Measurements from ENCODE around the gene ATP2C2.
"Not testable (repeated sequence)": the region's sequence is repeated elsewhere in the genome, so short reads cannot be mapped to it uniquely, and the experiment has no call there.

Gene ATP2C2

DNA sequence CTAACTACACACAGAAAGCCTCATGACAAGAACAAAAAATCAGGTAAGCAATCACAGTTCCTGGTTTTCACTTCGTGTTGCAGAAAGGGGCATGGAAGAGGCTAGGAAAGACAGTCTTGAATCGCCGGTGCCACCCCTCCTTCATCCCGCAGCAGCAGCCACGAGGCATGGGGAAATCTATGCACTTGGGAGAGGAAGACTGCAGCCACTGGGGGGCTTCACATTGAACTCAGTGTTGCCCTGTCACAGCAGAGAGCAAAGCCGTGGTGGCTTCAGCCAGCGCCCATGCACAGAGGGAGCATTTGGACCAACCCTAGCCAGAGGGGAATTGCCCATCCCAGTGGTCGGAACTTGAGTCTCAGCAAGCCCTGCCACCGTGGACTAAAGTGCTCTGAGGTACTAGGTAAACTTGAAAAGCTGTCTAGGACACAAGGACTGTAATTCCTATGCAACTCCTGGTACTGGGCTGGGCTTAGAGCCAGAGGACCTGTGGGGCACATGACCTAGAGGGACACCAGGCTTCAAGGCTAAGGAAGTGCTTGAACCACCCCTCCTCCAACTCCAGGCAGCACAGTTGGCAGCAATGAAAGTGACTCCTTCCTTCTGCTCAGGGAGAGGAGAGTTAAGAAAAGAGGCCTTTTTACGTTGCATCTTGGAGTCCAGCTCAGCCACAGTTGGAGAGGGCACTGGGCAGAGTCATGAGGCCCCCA lies 35.2 kb upstream of the ATP2C2 start:
- TF ChIP-seq POLR2AphosphoS5 (IDR thresholded peaks at IDR 0.05; ENCODE audit: low read depth) (no peak), SPI1 (IDR thresholded peaks at IDR 0.05; ENCODE audit: borderline replicate concordance, low read depth) (no peak), GABPA (IDR thresholded peaks at IDR 0.05; ENCODE audit: low read depth) (no peak)
- TF ChIP-seq, protein P1, sequence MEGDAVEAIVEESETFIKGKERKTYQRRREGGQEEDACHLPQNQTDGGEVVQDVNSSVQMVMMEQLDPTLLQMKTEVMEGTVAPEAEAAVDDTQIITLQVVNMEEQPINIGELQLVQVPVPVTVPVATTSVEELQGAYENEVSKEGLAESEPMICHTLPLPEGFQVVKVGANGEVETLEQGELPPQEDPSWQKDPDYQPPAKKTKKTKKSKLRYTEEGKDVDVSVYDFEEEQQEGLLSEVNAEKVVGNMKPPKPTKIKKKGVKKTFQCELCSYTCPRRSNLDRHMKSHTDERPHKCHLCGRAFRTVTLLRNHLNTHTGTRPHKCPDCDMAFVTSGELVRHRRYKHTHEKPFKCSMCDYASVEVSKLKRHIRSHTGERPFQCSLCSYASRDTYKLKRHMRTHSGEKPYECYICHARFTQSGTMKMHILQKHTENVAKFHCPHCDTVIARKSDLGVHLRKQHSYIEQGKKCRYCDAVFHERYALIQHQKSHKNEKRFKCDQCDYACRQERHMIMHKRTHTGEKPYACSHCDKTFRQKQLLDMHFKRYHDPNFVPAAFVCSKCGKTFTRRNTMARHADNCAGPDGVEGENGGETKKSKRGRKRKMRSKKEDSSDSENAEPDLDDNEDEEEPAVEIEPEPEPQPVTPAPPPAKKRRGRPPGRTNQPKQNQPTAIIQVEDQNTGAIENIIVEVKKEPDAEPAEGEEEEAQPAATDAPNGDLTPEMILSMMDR (IDR thresholded peaks at IDR 0.05; ENCODE audit: insufficient read depth, low read length): no peak
- TF ChIP-seq, protein P2, sequence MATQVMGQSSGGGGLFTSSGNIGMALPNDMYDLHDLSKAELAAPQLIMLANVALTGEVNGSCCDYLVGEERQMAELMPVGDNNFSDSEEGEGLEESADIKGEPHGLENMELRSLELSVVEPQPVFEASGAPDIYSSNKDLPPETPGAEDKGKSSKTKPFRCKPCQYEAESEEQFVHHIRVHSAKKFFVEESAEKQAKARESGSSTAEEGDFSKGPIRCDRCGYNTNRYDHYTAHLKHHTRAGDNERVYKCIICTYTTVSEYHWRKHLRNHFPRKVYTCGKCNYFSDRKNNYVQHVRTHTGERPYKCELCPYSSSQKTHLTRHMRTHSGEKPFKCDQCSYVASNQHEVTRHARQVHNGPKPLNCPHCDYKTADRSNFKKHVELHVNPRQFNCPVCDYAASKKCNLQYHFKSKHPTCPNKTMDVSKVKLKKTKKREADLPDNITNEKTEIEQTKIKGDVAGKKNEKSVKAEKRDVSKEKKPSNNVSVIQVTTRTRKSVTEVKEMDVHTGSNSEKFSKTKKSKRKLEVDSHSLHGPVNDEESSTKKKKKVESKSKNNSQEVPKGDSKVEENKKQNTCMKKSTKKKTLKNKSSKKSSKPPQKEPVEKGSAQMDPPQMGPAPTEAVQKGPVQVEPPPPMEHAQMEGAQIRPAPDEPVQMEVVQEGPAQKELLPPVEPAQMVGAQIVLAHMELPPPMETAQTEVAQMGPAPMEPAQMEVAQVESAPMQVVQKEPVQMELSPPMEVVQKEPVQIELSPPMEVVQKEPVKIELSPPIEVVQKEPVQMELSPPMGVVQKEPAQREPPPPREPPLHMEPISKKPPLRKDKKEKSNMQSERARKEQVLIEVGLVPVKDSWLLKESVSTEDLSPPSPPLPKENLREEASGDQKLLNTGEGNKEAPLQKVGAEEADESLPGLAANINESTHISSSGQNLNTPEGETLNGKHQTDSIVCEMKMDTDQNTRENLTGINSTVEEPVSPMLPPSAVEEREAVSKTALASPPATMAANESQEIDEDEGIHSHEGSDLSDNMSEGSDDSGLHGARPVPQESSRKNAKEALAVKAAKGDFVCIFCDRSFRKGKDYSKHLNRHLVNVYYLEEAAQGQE (IDR thresholded peaks at IDR 0.05; ENCODE audit: insufficient replicate concordance, low read depth): no peak
- Histone ChIP-seq H3K4me3 (replicated peaks; ENCODE audit: insufficient read depth, low read length) (no peak overlapping the region), H3K27me3 (ENCODE audit: insufficient read depth, poor library complexity, severe bottlenecking) (no peaks in the 10 kb centered on the region), H3K27ac (replicated peaks) (no peak overlapping the region)
- DNase-seq (ENCODE audit: low read depth in 1 of 2, low spot score in 1 of 2): no peak

DNA sequence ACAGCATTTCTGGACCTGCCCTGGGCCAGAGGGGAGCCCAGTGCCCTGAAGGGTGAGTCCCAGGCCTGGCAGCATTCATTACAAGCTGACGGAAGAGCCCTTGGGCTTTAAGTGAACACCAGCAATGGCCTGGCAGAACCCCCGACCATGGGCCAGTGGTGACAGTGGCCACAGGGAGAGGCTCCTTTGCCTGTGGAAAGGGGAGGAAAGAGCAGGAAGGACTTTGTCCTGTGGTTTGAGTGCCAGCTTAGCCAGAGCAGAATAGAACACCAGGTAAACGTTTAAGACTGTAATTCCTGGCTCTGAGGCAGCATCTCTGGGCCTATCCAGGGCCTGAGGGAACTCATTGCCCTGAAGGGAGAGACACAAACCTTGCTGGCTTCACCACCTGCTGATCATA lies 34.3 kb upstream of the ATP2C2 start:
- H3K27ac ChIP-seq (replicated peaks): no peak overlapping the region
- TF ChIP-seq GABPA (IDR thresholded peaks at IDR 0.05; ENCODE audit: low read depth) (no peak), POLR2AphosphoS5 (IDR thresholded peaks at IDR 0.05; ENCODE audit: low read depth) (no peak), SPI1 (IDR thresholded peaks at IDR 0.05; ENCODE audit: borderline replicate concordance, low read depth) (no peak)
- TF ChIP-seq, protein P2 (IDR thresholded peaks at IDR 0.05; ENCODE audit: insufficient replicate concordance, low read depth): no peak
- TF ChIP-seq, protein P1 (IDR thresholded peaks at IDR 0.05; ENCODE audit: insufficient read depth, low read length): no peak

DNA sequence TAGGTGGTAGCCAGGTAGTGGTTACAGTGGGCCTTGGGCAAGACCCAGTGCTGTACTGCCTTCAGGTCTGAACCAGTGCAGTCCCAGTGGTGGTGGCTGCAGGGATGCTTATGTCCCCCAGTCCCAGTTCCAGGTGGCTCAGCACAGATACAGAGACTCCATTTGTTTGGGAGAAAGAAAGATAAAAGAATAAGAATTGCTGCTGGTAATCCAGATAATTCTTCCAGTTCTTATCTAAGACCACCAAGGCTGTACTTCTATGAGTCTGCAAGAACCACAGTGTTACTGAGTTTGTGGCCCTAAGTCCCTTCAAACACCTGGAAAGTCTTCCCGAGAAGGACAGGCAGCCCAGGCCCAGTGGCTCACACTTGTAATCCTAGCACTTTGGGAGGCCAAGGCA lies 33.9 kb upstream of the ATP2C2 start:
- peaks cover 2% of the 10 kb centered on the region for H3K27me3 ChIP-seq (ENCODE audit: insufficient read depth, poor library complexity, severe bottlenecking)
- TF ChIP-seq POLR2AphosphoS5 (IDR thresholded peaks at IDR 0.05; ENCODE audit: low read depth) (no peak), SPI1 (IDR thresholded peaks at IDR 0.05; ENCODE audit: borderline replicate concordance, low read depth) (no peak), GABPA (IDR thresholded peaks at IDR 0.05; ENCODE audit: low read depth) (no peak)
- TF ChIP-seq, protein P2 (IDR thresholded peaks at IDR 0.05; ENCODE audit: insufficient replicate concordance, low read depth): no peak
- TF ChIP-seq, protein P1 (IDR thresholded peaks at IDR 0.05; ENCODE audit: insufficient read depth, low read length): no peak
- H3K27ac ChIP-seq (replicated peaks): no peak overlapping the region
- no peak for DNase-seq (ENCODE audit: low read depth in 1 of 2, low spot score in 1 of 2)
- no peak overlapping the region for H3K4me3 ChIP-seq (replicated peaks; ENCODE audit: insufficient read depth, low read length)

More for the DNA sequence above, 34.3 kb upstream of the ATP2C2 start:
- DNase-seq (ENCODE audit: low read depth in 1 of 2, low spot score in 1 of 2): no peak
- no peaks in the 10 kb centered on the region for H3K27me3 ChIP-seq (ENCODE audit: insufficient read depth, poor library complexity, severe bottlenecking)
- no peak overlapping the region for H3K4me3 ChIP-seq (replicated peaks; ENCODE audit: insufficient read depth, low read length)

DNA sequence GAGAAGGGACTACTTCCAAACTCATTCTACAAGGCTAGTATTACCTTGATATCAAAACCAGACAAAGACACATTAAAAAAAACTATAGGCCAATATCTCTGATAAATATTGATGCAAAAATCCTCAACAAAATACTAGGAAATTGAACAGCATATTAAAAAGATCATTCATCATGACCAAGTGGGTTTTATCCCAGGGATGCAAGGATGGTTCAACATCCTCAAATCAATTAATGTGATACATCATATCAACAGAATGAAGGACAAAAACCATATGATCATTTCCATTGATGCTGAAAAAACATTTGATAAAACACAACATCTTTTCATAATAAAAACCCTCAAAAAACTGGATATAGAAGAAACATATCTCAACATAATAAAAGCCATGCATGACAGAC lies 31.1 kb upstream of the ATP2C2 start:
- H3K4me3 ChIP-seq (replicated peaks; ENCODE audit: insufficient read depth, low read length); H3K27ac ChIP-seq (replicated peaks); H3K27me3 ChIP-seq (ENCODE audit: insufficient read depth, poor library complexity, severe bottlenecking); DNase-seq (ENCODE audit: low read depth in 1 of 2, low spot score in 1 of 2): not testable (repeated sequence)

Measured in HL-60 (cell line).